GM19043 (cell line): ENCODE data around the gene EGR4.

Source experiments
- ATAC-seq: cut with Tn5 transposase; IDR thresholded peaks from one replicate; pipeline ENCODE4 v1.9.1; 2021; ENCODE audit warnings: low read depth; ENCODE audit not compliant: unreplicated experiment

Gene EGR4

GRCh38 chr2:73252238-73253027 is 40.9 kb downstream of the EGR4 start:
- ATAC-seq: no peak

GRCh38 chr2:73250872-73251846 is 42.2 kb downstream of the EGR4 start:
- no peak for ATAC-seq

- no peak for ATAC-seq
Measured at GRCh38 chr2:73249636-73250035, 43.7 kb downstream of the EGR4 start.

DNA sequence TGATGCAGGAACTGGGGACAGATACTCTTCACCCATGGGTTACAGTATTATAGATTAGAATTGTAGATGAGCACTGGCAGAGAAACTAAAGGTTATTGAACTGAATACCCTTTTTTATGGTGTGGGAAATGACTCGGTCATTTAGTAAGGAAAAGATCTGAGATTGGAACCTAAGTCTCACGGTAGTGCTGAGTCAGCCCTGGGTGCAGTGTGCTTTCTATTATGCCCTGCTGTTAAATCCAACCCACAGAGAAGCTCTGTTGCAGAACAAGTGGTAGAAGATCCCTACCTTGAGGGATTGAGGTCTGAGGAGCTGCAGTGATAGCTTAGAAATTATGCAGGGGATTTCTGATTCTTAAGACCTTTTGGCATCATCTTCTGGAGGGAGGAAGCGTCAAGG is 46.5 kb downstream of the EGR4 start:
- no peak for ATAC-seq

- no peak for ATAC-seq
Measured at GRCh38 chr2:73244580-73244979, 48.8 kb downstream of the EGR4 start.

GRCh38 chr2:73243884-73244570 is 49.3 kb downstream of the EGR4 start:
- no peak for ATAC-seq
